Subcutaneous abdominal adipose tissue (tissue), 5 donors: ENCODE measurements around the gene TMEM179.
"Not testable (repeated sequence)": the region's sequence is repeated elsewhere in the genome, so short reads cannot be mapped to it uniquely, and the experiment has no call there.

ENCODE experiments used
- H3K27ac ChIP-seq: one replicate; pipeline ENCODE4 v1.7.0; 2013; ENCODE audit warnings: low read depth, mild to moderate bottlenecking, inconsistent platforms, low read length, moderate library complexity
- H3K27me3 ChIP-seq, 5 donors: one replicate each; pipeline ENCODE4 v1.7.0; 2013; ENCODE audit warnings: low read length in 5 of 5, inconsistent platforms in 1 of 5; ENCODE audit not compliant: control insufficient read depth in 5 of 5, insufficient read depth in 4 of 5
- H3K36me3 ChIP-seq, 5 donors: one replicate each; pipeline ENCODE4 v1.7.0; 2013; ENCODE audit warnings: low read length in 5 of 5; ENCODE audit not compliant: control insufficient read depth in 5 of 5, insufficient read depth in 5 of 5
- H3K4me1 ChIP-seq, 5 donors: one replicate each; pipeline ENCODE4 v1.7.0; 2013; ENCODE audit warnings: low read length in 5 of 5, mild to moderate bottlenecking in 3 of 5, moderate library complexity in 1 of 5; ENCODE audit not compliant: control insufficient read depth in 5 of 5, insufficient read depth in 5 of 5
- H3K4me3 ChIP-seq, 5 donors: one replicate each; pipeline ENCODE4 v1.7.0; 2013; ENCODE audit warnings: low read length in 5 of 5, low read depth in 1 of 5
- H3K9ac ChIP-seq, 5 donors: one replicate each; pipeline ENCODE4 v1.7.0; 2013; ENCODE audit warnings: low read length in 5 of 5, mild to moderate bottlenecking in 4 of 5, moderate library complexity in 3 of 5
- H3K9me3 ChIP-seq, 5 donors: one replicate each; pipeline ENCODE4 v1.7.0; 2013; ENCODE audit warnings: low read length in 5 of 5; ENCODE audit not compliant: control insufficient read depth in 5 of 5
- donor health status: healthy.
- donor health status: healthy.
- donor health status: healthy.
- donor health status: healthy.
- donor health status: healthy.

TMEM179 gene

DNA sequence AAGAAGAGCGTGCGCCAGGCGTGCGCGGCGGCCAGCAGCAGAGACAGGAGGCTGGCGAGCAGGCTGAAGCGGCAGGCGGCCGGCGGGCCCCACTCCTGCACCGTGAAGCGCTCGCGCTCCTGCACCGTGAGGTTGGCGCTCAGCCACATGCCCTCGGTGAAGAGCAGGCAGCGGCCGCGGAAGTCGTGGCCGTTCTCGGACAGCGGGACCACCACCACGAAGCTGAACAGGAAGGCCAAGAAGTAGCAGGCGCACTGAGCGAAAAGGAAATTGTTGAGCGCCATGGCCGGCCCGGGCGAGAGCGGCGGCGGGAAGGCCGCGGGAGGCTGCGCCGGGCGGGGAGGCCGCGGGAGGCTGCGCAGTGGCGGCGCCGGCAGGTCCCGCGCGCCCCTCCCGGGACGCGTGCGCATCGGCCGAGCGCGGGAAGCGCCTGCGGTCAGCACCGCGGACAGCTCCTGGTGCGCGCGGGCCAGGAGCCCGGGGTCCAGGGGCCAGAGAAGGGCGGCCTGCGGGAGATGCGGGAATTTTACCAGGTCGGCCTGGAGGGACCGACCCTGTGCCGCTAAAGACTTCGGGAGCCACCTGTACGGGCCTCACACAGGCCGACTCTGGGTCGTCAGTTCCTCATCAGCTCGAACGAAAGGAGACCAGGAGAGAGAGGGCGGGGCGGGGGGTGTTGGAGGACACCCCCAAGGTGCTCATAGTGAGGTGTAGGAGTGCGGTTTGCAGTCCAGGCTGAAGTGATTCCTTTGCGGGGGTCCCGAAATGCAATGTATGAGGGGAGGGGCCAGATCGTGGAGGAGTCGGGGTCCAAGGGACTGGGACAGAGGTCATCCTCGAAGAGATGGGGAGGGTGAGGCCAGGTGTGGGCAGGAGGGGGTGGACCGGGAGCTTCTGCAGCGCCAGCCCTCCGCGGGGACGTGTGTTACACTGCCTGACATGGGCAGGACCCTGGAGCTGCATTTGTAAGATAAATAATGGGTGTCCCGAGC lies at the start of gene TMEM179:
TSS of gene TMEM179 (minus strand) at position 315 of the 992 bp plus-strand sequence. CDS start at position 284, 31 bp downstream.
- H3K36me3 ChIP-seq, result no peaks in the 10 kb centered on the region
- peak within 1 kb of the TSS in 1 of 5 donors; percentile 21 for H3K4me3 ChIP-seq
- no peak within 1 kb of the TSS for H3K27ac ChIP-seq
- H3K4me1 ChIP-seq, result peaks cover 0 to 4% (median 3%) of the 10 kb centered on the region in 5 donors
- no peak within 1 kb of the TSS for H3K9ac ChIP-seq
- peaks cover 0 to 2% (median 0%) of the 10 kb centered on the region in 5 donors for H3K9me3 ChIP-seq
- H3K27me3 ChIP-seq, result peaks cover 31 to 49% (median 44%) of the 10 kb centered on the region in 5 donors

DNA sequence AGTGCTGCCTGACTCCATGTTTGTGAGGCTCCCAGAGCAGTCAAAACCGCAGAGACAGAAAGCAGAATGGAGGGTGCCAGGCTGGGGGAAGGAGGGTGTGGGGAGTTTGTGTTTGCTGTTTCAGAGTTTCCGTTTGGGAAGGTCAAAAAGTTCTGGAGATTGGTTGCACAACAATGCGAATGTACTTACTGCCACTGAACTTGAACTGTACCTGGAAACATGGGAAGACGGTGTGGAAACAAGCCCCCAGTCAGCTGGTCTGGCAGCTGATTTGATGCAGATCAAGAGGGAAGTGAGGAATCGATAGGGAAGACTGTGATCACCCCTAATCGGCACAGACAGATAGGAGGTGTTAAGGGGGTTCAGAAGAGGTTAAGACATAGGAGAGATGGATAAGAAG lies 49.5 kb upstream of the TMEM179 start:
- no peaks in the 10 kb centered on the region for H3K36me3 ChIP-seq
- H3K27ac ChIP-seq, result no peak overlapping the region
- no peak overlapping the region for H3K4me3 ChIP-seq
- peaks cover 2 to 12% (median 4%) of the 10 kb centered on the region in 5 donors for H3K27me3 ChIP-seq
- H3K4me1 ChIP-seq, result peaks cover 2 to 18% (median 13%) of the 10 kb centered on the region in 5 donors
- H3K9me3 ChIP-seq, result peaks cover 0 to 4% (median 0%) of the 10 kb centered on the region in 5 donors
- H3K9ac ChIP-seq, result no peak overlapping the region

DNA sequence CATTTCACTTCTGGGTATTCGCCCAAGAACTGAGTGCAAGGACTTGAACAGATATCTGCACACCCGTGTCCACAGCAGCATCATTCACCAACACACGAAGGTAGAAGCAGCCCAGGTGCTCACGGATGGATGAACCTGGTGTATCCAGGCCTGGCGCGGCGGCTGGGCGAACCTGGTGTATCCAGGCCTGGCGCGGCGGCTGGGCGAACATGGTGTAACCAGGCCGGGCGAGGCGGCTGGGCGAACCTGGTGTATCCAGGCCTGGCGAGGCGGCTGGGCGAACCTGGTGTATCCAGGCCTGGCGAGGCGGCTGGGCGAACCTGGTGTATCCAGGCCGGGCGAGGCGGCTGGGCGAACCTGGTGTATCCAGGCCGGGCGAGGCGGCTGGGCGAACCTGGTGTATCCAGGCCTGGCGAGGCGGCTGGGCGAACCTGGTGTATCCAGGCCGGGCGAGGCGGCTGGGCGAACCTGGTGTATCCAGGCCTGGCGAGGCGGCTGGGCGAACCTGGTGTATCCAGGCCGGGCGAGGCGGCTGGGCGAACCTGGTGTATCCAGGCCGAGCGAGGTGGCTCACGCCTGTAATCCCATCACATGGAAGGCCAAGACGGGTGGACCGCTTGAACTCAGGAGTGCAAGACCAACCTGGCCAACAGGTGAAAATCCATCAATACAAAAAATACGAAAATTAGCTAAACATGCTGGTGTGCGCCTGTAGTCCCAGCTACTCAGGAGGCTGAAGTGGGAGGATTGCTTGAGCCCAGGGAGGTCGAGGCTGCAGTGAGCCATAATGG lies 48.8 kb upstream of the TMEM179 start:
- not testable (repeated sequence) for H3K36me3 ChIP-seq, H3K9ac ChIP-seq, H3K27me3 ChIP-seq, H3K4me3 ChIP-seq, H3K9me3 ChIP-seq, H3K27ac ChIP-seq
- peaks cover 2 to 18% (median 13%) of the 10 kb centered on the region in 5 donors for H3K4me1 ChIP-seq

- H3K27ac ChIP-seq, result no peak overlapping the region
- no peak overlapping the region for H3K9ac ChIP-seq
- H3K4me1 ChIP-seq, result peaks cover 2 to 18% (median 13%) of the 10 kb centered on the region in 5 donors
- H3K4me3 ChIP-seq, result no peak overlapping the region
- peaks cover 0 to 4% (median 0%) of the 10 kb centered on the region in 5 donors for H3K9me3 ChIP-seq
- H3K27me3 ChIP-seq, result peaks cover 0 to 6% (median 2%) of the 10 kb centered on the region in 5 donors
- H3K36me3 ChIP-seq, result no peaks in the 10 kb centered on the region
Observed at GRCh38 chr14:104652386-104652785, 47.8 kb upstream of the TMEM179 start.

DNA sequence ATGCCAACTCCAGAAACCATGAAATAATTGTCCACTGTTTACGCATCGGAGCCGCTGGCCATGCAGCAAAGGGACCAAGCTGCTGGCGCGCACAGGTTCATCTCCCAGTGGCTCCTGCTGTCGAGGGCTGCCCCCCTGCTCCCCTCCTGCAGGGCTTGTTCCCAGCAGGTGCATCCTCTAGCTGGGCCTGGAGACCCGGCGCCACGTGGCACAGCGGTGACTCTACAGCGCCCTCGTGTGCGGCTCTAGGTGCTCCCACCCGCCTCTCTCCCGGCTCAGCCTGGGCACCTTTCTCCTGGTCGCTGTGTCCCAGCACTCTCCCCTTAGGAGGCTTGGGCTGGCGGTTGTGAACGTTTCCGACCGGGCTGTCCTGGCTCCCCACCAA lies 47.3 kb upstream of the TMEM179 start:
- H3K9ac ChIP-seq, result no peak overlapping the region
- peaks cover 2 to 18% (median 13%) of the 10 kb centered on the region in 5 donors for H3K4me1 ChIP-seq
- H3K9me3 ChIP-seq, result peaks cover 0 to 4% (median 0%) of the 10 kb centered on the region in 5 donors
- peaks cover 0 to 6% (median 2%) of the 10 kb centered on the region in 5 donors for H3K27me3 ChIP-seq
- no peak overlapping the region for H3K27ac ChIP-seq
- no peaks in the 10 kb centered on the region for H3K36me3 ChIP-seq
- H3K4me3 ChIP-seq, result no peak overlapping the region

DNA sequence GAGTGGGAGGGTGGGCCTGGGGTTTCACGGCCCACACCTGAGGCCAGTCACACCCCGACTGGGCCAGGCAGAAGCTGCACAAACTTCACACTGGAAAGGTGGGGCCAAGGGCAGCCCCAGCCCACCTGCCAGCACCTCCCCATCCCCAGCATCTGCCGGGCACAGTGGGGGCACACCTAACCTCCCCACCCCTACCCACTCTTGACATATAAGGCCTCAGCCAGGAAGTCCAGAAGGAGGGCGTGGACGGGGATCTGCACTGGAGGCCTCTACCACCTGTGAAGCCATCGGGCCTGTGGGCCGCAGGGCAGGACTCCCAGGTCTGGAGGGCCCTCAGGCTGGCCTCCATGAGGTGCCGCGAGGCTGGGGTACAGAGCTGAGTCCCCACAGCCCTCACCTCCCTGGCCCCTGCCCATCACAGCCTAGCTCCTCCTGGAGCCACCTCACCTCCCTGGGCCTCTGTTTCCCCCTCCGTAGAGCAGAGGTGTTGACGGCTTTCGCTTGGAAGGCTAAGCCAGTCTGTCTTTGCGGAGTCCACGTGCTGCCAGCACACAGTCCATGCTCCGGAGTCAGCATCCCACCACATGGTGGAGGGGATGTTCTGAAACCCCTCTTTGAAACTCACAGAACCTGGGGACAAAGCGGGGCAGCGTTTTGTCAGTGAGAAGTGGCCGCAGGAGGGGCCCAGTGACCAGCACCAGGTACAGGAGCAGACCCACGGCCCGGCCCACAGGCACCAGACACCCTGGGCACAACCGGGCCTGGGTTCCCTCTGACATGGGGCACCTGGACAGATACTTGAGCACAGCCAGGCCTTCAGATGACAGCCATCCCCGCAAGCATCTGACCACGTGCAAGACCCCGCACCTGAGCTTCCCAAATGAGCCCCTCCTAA lies 46.7 kb upstream of the TMEM179 start:
- Histone ChIP-seq H3K9me3 (peaks cover 0 to 4% (median 0%) of the 10 kb centered on the region in 5 donors), H3K4me1 (peaks cover 2 to 15% (median 11%) of the 10 kb centered on the region in 5 donors), H3K4me3 (no peak overlapping the region), H3K27me3 (peaks cover 0 to 4% (median 2%) of the 10 kb centered on the region in 5 donors), H3K9ac (no peak overlapping the region), H3K36me3 (no peaks in the 10 kb centered on the region), H3K27ac (no peak overlapping the region)

DNA sequence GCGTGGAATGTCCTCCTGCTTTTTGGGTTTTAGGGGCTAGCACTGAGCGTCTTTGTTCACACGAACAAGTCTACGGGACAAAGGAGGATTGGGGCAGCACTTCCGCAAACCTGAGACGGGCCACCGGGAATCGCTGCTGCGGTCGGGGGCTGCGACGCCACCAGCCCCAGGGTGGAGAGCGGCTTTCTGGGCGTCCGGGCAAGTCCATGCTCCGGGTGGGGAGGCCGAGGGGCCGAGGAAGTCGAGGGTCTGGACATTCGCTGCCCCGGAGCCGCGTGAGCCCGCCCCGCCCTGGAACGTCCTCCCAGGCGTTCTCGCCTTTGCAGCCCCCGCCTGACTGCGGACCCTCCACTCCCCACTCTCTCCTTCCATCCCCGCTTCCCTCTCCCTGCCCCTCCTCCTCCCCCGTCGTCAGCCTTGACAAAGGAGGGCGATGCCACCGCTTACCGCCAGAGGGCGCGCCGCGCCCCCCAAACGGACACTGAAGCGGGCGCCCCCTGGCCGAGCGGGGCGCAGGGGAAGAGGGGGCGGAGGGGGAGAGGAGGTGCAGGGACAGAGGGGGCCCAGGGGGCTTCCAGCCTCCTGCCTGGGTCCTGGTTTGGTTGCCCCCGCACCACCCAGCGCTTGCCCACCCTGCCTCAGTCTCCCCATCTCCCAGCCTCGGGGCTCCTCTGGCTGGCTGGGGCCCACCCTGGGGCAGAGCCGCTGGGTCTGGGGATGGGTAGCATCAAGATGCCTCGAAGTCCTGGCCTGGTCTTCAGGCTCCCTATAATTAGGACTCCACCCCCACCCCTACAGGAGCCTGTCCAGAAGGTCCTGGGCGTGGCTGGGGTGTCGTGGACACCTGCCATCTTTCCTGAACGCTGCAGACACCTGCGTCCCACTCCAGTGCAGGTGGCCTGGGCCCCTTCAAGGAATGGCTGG lies 45.7 kb upstream of the TMEM179 start:
- peak overlapping the region in 3 of 5 donors; percentile 48 to 62 (median 56) for H3K4me3 ChIP-seq
- H3K9me3 ChIP-seq, result peaks cover 0 to 6% (median 2%) of the 10 kb centered on the region in 5 donors
- H3K4me1 ChIP-seq, result peaks cover 2 to 10% (median 6%) of the 10 kb centered on the region in 5 donors
- no peaks in the 10 kb centered on the region for H3K36me3 ChIP-seq
- H3K27ac ChIP-seq, result no peak overlapping the region
- H3K9ac ChIP-seq, result peak overlapping the region in 1 of 5 donors; percentile 11
- peaks cover 0 to 2% (median 0%) of the 10 kb centered on the region in 5 donors for H3K27me3 ChIP-seq

DNA sequence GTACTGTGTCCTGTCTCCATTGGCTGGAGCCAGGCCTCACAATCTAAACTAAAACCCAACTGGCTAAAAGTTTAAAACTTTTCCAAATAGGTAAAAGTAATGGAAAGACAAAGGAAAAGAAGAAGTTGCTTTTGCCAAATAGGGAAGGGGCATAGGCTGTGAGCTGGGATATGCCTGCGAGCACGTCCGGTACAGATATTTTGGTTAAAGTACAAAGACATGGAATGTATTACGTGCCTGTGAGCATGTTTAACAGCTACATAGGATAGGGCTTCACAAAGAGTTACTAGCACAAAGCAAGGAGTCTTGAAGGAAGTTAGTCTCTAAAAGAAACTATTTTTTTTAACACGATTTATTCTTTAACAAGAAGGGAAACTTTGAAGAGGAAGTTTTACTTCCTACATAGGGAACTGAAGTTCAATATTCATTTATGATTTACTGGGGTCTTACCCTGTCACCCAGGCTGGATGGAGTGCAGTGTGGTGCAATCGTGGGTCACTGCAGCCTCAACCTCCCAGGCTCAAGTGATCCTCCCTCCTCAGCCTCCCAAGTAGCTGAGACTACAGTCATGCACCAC lies 43.0 kb upstream of the TMEM179 start:
- H3K27ac ChIP-seq, result no peak overlapping the region
- H3K4me1 ChIP-seq, result peaks cover 2 to 24% (median 8%) of the 10 kb centered on the region in 5 donors
- no peak overlapping the region for H3K9ac ChIP-seq
- H3K27me3 ChIP-seq, result no peaks in the 10 kb centered on the region
- no peak overlapping the region for H3K4me3 ChIP-seq
- no peaks in the 10 kb centered on the region for H3K36me3 ChIP-seq
- H3K9me3 ChIP-seq, result peaks cover 0 to 10% (median 5%) of the 10 kb centered on the region in 5 donors
